GM12878 (cell line): ENCODE results near the gene CD96. TPM values are rescaled to one million over a fixed set of nuclear protein-coding genes. Genes with fewer than 3 reads are reported as not detected.

Experiments used
- ATAC-seq: fragments of 200-7000 bp; cut with Tn5 transposase; 3 replicates; pipeline ENCODE4 v1.9.1; 2020; ENCODE audit warnings: mild to moderate bottlenecking, moderate library complexity
- BruUV-seq: library from RNA; stranded (reverse); fragments of 400-500 nt; replicated peaks from 2 replicates; lab custom pipeline; 2021; lab: Mats Ljungman, UMichigan
- CTCF ChIA-PET: fragments of 300-600 bp; sonication (Branson Sonifier 250); formaldehyde crosslinking; extraction: SDS; loops from one replicate; lab custom pipeline; 2021; ENCODE audit warnings: inconsistent platforms; lab: Yijun Ruan, JAX
- POLR2A ChIA-PET: fragments of 350-600 bp; formaldehyde crosslinking; extraction: SDS; loops from one replicate; lab custom pipeline; 2021; ENCODE audit warnings: inconsistent platforms; lab: Charles Lee
- RAD21 ChIA-PET: fragments of 300-600 bp; sonication (Branson Sonifier 250); formaldehyde crosslinking; loops from one replicate; lab custom pipeline; 2023; ENCODE audit warnings: antibody characterized with exemption; ENCODE audit not compliant: unreplicated experiment; lab: Charles Lee
- SMC1A ChIA-PET: fragments of 300-600 bp; sonication (Branson Sonifier 250); formaldehyde crosslinking; loops from one replicate; lab custom pipeline; 2023; ENCODE audit not compliant: unreplicated experiment, uncharacterized antibody; lab: Charles Lee
- DNase-seq: peaks from one replicate; pipeline ENCODE4 v3.0.0-alpha.2; 2011; ENCODE audit warnings: low read depth, low spot score
- FAIRE-seq: peaks from 3 replicates; lab custom pipeline; 2011; peaks lifted over from hg19 to GRCh38; lab: Jason Lieb, UNC
- H2AFZ ChIP-seq: 2 replicates; pipeline ENCODE4 v1.6.0; 2011; ENCODE audit warnings: low read depth, low read length, control low read depth; ENCODE audit not compliant: control insufficient read depth
- H3K27ac ChIP-seq: 2 replicates; pipeline ENCODE4 v1.5.1; 2011; ENCODE audit warnings: control low read depth; ENCODE audit not compliant: control insufficient read depth, insufficient read depth
- H3K27me3 ChIP-seq, 2 experiments: replicated peaks in 1 of 2; 2 replicates each; pipeline versions ENCODE4 v1.6.0 to v1.6.1; 2011; ENCODE audit warnings: low read length in 1 of 2; ENCODE audit not compliant: control insufficient read depth in 2 of 2, insufficient read depth in 2 of 2
- H3K36me3 ChIP-seq, 2 experiments: 2 replicates each; pipeline ENCODE4 v1.5.1; 2011; ENCODE audit warnings: low read length in 1 of 2; ENCODE audit not compliant: control insufficient read depth in 2 of 2, insufficient read depth in 2 of 2
- H3K4me1 ChIP-seq: 2 replicates; pipeline ENCODE4 v1.6.1; 2011; ENCODE audit warnings: mild to moderate bottlenecking, low read length, moderate library complexity, mixed read lengths; ENCODE audit not compliant: control insufficient read depth, insufficient read depth
- H3K4me2 ChIP-seq: 2 replicates; pipeline ENCODE4 v1.6.0; 2011; ENCODE audit warnings: control low read depth; ENCODE audit not compliant: control insufficient read depth, insufficient read depth
- H3K4me3 ChIP-seq: fragments of 200-600 bp; sonication (generic); 2 replicates; pipeline ENCODE4 v1.5.1; 2016
- H3K79me2 ChIP-seq: 2 replicates; pipeline ENCODE4 v1.6.0; 2011; ENCODE audit warnings: low read length; ENCODE audit not compliant: control insufficient read depth, insufficient read depth
- H3K9ac ChIP-seq: 2 replicates; pipeline ENCODE4 v1.8.0; 2011; ENCODE audit warnings: low read length, control low read depth, mixed read lengths; ENCODE audit not compliant: control insufficient read depth, insufficient read depth
- H3K9me3 ChIP-seq: replicated peaks from 3 replicates; pipeline ENCODE4 v1.5.1; 2011; ENCODE audit warnings: mild to moderate bottlenecking, low read length; ENCODE audit not compliant: control insufficient read depth, insufficient read depth
- H4K20me1 ChIP-seq: 2 replicates; pipeline ENCODE4 v1.6.0; 2011; ENCODE audit not compliant: control insufficient read depth, insufficient read depth
- BMI1 ChIP-seq: fragments of 450-650 bp; IDR thresholded peaks from 2 replicates; pipeline ENCODE4 v1.6.1; 2016; ENCODE audit warnings: mild to moderate bottlenecking, moderate library complexity, borderline replicate concordance
- CBFB ChIP-seq: IDR thresholded peaks from 2 replicates; pipeline ENCODE4 v1.6.1; 2016; ENCODE audit warnings: antibody characterized with exemption, low read depth
- CHD2 ChIP-seq: IDR thresholded peaks from 2 replicates; pipeline ENCODE4 v1.6.1; 2011; ENCODE audit warnings: low read depth, low read length, improper control_type of control experiment, borderline replicate concordance
- CUX1 ChIP-seq: IDR thresholded peaks from 2 replicates; pipeline ENCODE4 v1.6.1; 2012; ENCODE audit warnings: improper control_type of control experiment, low read depth, low read length; ENCODE audit not compliant: insufficient replicate concordance
- DPF2 ChIP-seq: fragments of 450-650 bp; IDR thresholded peaks from 2 replicates; pipeline ENCODE4 v1.6.1; 2017; ENCODE audit warnings: mild to moderate bottlenecking
- IKZF2 ChIP-seq, 2 experiments: fragments of 450-650 bp; IDR thresholded peaks; 2 replicates each; pipeline ENCODE4 v1.6.1; 2017; ENCODE audit warnings: mild to moderate bottlenecking in 2 of 2, moderate library complexity in 2 of 2
- KLF5 ChIP-seq: fragments of 450-650 bp; IDR thresholded peaks from 2 replicates; pipeline ENCODE4 v1.6.1; 2014; ENCODE audit warnings: mild to moderate bottlenecking; ENCODE audit not compliant: partially characterized antibody
- NBN ChIP-seq: fragments of 450-650 bp; IDR thresholded peaks from 2 replicates; pipeline ENCODE4 v1.6.1; 2016
- PKNOX1 ChIP-seq: fragments of 450-650 bp; IDR thresholded peaks from 2 replicates; pipeline ENCODE4 v1.6.1; 2016; ENCODE audit warnings: mild to moderate bottlenecking
- WGBS: methylation state at CpG from one replicate; pipeline ENCODE4 v1.1.6; 2016; ENCODE audit warnings: low lambda C conversion rate; ENCODE audit not compliant: insufficient replicate concordance, insufficient coverage; ENCODE audit errors: missing lambda C conversion rate; 5-methylcytosine and 5-hydroxymethylcytosine counted together
- in situ Hi-C: fragments of 300-500 bp; cut with MboI; formaldehyde crosslinking; loops from 9 replicates; pipeline ENCODE4 v1.14.3; 2018; ENCODE audit warnings: mixed read lengths
- intact Hi-C: fragments of 100-400 bp; cut with micrococcal nuclease; formaldehyde crosslinking; loops from one replicate; pipeline ENCODE4 v1.14.2; 2022; ENCODE audit not compliant: unreplicated experiment
- polyA plus RNA-seq, 11 experiments: library from polyadenylated mRNA; depleted of rRNA in 4 of 11; unstranded in 6 of 11; stranded (reverse) in 5 of 11; fragments of >200 nt; fragmentation: Nextera tagmentation in 4 of 11; fragmentation: Illumina TruSeq in 1 of 11; extraction: Ambion mirVana in 4 of 11; extraction: Trizol in 1 of 11; gene quantifications; 1 replicate in 1 of 11; 2 replicates in 10 of 11; pipeline versions ENCODE4 v1.2.1 to v1.2.3, GENCODE V29; 2011 to 2016; ENCODE audit warnings: inconsistent platforms in 2 of 11, missing spikeins in 2 of 11, low read depth in 1 of 11
- total RNA-seq, 4 experiments: library from RNA; depleted of rRNA in 3 of 4; stranded (reverse); fragments of >200 nt in 3 of 4; fragmentation: Illumina TruSeq in 1 of 4; extraction: Trizol in 1 of 4; gene quantifications; 2 replicates each; pipeline versions ENCODE4 v1.2.1 to v1.2.3, GENCODE V29; 2013 to 2021
- TF ChIP-seq, protein P1 (sequence below): IDR thresholded peaks from 2 replicates; pipeline ENCODE4 v1.6.1; 2012; ENCODE audit warnings: low read depth, low read length, improper control_type of control experiment

CD96 gene
- total and polyA plus RNA-seq, 10 of the 15 experiments (the other 5 are each of a cell fraction or from before 2014, with no cell fraction given): 0.13 to 10.1 (median 0.47) TPM

- peak; percentile 71 for TF ChIP-seq PKNOX1
- 0 out of 2 replicates have a peak, but pooled peaks have one; percentile 32 for TF ChIP-seq DPF2
- no peak for TF ChIP-seq CUX1
- TF ChIP-seq NBN: peak; percentile 61; the same call in 1 of the 2 replicates
- TF ChIP-seq IKZF2 (IDR thresholded peaks at IDR 0.05): peak; percentile 39 to 42; a peak in 2 of 4 replicates
- TF ChIP-seq BMI1: 0 out of 2 replicates have a peak, but pooled peaks have one; percentile 28
Measured at GRCh38 chr3:111653766-111654165, 111.8 kb downstream of the CD96 start (continued).

GRCh38 chr3:111662012-111662411 is 120.0 kb downstream of the CD96 start:
- Histone ChIP-seq H3K4me1 (no peaks in the 10 kb centered on the region), H4K20me1 (no peaks in the 10 kb centered on the region), H3K4me3 (no peak overlapping the region), H3K9ac (no peak overlapping the region), H3K36me3 (no peaks in the 10 kb centered on the region), H3K79me2 (no peaks in the 10 kb centered on the region), H3K27me3 (no peaks in the 10 kb centered on the region), H3K27ac (no peak overlapping the region), H3K4me2 (no peak overlapping the region), H2AFZ (no peak overlapping the region), H3K9me3 (no peaks in the 10 kb centered on the region; the same call in 2 of the 3 replicates)
- 49% methylated on average over 3 of the region's 3 CpGs for WGBS
- FAIRE-seq: no peak
- in situ Hi-C loops (no loop called here), intact Hi-C loops (no loop called here)
- ChIA-PET RAD21 (no interaction called here), CTCF (no interaction called here), SMC1A (no interaction called here), POLR2A (no interaction called here)
- no peak for TF ChIP-seq CBFB
- TF ChIP-seq, protein P1, sequence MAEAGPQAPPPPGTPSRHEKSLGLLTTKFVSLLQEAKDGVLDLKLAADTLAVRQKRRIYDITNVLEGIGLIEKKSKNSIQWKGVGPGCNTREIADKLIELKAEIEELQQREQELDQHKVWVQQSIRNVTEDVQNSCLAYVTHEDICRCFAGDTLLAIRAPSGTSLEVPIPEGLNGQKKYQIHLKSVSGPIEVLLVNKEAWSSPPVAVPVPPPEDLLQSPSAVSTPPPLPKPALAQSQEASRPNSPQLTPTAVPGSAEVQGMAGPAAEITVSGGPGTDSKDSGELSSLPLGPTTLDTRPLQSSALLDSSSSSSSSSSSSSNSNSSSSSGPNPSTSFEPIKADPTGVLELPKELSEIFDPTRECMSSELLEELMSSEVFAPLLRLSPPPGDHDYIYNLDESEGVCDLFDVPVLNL: no peak
- no peak for TF ChIP-seq KLF5
- no peak for TF ChIP-seq CHD2
- no TSS peak for BruUV-seq
- DNase-seq: no peak
- no peak for ATAC-seq
